Stimulated activated CD4-positive, alpha-beta T cell treated with anti-CD3 and anti-CD28 coated beads, Interleukin-4, amount 100 ng/mL, for 4 hours (primary cell): ENCODE results near the gene MNDA.

Experiments
- DNase-seq, 2 experiments: peaks; one replicate each; pipeline ENCODE4 v3.0.0-alpha.2; 2020

The MNDA gene

DNA sequence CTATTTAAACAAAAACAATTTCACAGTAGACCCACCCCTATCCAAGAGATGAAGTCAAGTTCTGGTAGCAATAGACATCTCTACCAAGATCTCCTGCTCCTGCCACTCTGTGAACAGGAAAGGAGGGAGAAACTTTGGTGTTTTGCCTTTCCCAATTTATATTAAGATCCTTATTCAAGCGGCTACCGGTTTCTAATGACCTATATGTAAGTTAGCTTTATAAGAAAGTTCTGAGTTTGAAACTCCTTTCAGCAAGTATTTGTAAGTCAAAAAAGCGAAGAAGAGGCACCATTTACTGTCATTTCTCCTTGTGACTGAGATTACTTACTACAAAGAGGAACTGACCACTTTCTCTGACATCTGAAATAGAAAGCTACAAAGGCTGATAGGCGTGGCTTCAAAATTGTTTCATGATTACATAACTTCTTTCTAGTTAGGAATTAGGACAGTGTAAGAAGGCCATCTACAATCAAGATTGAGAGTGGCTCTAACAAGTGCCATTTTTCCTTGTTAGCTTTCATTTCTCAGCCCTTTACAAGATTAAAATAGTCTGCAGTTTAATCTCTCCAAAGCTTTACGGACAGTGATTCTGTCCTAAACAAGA, at the start of gene MNDA:
MNDA (plus strand) TSS at position 448 of the 604 bp plus-strand sequence. CDS start 10,803 bp downstream, outside the sequence.
- no peak for DNase-seq

DNA sequence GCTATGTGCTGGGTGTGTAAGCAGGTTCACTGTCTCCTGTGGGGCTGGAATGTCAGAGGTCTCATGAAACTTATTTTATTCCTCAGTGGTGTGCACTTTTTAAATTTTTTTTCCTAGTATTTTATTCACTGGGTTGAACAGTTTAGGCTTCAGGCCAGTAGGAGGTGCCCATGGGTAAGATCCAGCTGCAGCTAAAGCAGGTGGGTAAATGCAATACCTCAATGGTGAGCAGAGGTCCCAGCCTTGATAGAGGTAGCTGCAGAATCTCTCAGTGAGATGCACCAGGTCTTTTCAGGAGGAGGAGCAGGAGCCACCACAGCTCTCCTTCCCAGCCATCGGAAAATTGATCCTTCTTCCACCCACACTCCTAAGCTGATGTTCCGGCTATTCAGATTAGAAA, 37.5 kb upstream of the MNDA start:
- peak; percentile 15 to 20 for DNase-seq

DNA sequence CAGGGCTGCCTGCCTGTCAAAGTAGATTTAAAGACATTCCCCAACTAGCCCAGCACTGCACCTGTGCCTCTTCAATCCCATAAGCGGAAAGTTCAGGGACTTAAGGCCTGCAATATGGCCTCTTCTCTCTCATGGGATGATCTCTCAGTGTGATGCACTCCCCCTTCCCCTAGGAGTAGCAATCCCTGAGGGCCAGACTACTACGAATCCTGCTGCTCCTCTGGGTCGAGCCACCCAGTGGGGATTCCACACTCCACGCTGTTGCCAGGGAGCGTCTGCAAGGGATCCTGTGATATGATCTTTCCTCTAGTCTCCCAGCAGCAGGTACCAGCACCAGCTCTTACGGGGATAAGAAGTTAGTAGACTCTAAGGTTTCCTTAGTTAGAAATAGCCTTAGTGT, 36.9 kb upstream of the MNDA start:
- DNase-seq: no peak

DNA sequence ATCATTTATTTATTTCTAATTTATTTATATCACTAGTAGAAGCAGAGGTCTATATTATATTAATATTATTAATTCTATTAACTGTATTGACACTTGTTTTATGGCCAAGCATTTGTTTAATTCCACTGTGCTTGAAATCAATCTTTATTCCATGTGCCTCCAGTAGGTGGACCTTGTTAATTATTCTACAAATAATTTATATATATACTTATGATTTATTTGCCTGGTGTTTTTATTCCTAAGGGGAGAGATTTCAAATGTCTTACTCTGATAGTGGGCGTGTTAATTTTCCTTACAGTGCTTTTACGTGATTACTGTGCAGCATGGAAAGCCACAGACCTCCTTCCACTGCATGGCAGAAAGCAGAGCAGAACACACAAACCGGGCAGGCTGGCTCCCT, 32.6 kb upstream of the MNDA start:
- no peak for DNase-seq

DNA sequence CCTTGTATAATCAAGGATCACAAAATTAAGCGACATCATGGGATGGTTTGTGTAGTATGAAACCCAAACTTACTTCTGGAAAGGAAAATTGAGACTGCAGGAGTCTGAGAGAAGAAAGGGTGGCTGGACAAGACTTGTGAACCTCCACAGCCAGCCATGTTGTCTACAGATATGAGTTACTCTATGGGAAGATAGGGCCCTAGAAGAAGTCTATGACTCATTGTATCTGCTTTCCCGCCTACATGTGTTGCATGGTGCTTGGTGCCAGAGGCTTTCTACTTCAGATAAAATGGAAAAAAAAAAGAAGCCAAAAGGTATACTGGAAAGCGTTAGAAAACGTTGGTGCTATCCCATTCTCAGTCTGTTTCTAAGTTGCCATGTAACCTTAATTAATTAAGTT, 31.5 kb upstream of the MNDA start:
- DNase-seq: peak in 1 of 2 experiments; percentile 7

DNA sequence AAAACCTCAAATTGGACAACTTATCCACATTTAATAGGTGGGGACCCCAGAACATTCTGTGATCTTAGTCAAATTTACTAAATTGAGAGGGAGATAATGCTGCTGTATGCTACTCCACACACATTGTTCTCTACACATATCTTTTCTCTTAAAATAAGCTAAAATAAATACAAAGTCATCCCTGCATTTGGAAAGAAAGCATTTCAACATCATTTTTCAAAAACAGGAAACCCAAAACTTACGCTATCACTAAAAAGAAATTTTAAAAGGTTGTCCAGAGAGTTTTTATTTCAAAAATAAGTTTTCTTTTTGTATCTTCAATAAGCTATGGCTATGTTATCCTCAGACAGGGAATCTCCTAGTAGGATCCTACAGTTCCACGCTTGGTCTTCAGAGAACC, 30.6 kb upstream of the MNDA start:
- no peak for DNase-seq

DNA sequence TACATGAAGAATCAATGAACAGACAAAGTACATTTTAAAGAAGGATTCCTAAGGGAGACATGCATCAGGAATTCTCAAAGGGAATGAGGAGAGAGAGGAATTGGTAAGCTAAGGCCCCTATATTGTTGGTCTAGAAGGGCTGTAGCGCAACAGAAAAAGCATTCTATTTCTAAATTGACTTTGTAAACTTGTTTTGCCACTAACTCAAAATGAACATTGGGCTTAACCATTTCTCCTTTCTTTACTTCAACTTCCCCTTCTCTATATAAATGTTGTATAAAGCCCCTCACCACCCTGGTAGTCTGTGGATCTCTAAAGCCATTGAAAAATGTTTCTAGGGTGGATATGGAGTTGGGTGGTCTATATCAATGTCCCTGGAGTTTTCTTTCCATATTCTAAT, 29.8 kb upstream of the MNDA start:
- DNase-seq: no peak

DNA sequence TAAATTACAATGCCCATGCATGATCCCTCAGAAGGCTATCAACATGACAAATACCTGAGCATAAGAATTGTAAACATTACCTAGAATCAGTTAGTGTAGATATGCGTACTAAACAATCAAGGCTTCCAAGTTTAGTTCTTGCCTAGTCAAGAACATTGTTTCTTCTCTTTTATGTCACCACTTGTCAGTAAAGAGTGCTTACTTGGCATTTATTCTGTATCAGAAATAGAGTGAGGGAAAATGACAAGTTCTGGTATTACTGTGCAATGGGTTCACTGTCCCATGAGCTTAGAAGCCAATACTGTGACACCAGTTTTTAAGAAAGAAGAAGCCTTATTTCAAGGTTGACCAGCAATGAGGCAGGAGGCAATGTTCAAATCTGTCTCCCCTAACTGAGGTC, 27.5 kb upstream of the MNDA start:
- no peak for DNase-seq

DNA sequence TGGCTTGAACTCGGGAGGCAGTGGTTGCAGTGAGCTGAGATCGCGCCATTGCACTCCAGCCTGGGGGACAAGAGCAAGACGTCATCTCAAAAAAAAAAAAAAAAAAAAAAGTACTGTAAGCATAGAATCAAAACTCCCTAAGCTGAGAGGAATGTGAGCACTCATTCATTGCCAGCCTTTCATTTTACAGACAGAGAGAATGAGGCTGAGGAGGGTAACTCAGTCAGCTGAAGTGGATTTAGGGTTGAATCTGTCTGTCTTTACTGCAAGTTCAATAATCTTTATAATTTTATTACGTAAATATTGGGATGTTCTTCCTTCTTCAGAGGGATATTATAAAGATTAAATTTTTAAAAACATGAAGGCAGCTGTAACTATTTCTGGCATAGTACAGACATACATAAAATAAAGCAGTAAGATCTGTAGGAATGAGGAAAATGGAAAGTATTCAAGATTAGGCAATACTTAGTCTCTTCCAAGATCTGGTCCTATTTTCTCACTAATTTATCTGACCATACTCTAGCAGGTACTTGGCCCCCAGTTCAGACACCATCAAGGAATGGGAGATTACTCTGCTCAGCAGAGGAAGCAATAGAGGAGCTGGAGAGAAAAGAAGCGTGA, 24.1 kb upstream of the MNDA start:
- DNase-seq: no peak

DNA sequence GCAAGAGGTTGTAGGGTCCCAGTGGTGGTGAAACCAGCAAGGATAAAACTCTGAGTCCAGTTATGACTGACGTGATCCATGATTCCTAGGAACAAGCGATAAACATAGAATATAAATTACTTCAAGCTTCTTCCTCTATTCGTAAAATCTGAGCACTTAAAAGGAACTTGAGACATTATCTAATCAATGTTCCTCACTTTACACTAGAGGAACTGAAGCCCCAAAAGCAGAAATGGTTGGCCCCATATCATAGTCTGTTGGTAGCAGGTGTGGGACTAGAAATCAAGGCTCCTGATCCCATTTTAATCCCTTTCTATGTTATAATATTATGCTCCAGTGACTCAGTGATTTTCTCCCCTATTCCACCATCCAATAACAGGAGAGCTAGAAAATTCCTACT, 21.9 kb upstream of the MNDA start:
- DNase-seq: no peak

DNA sequence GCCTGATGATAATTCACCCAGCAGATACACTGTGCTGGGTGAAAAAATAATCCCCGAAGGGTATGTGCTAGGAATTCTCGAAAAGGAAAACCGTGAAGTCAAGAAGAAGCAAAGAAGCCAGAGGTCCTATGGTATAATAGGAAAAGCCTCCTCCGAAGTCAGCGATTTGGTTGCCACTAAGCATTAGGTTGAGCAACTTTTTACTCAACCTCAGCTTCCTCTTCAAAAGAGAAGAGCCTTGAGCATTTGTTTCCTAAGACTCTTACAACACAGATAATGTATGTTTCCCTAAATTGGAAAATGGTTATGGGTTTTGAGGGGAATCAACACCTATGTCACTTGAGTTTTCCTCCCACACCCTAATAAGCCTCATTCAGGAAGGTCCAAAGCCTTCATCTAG, 21.3 kb upstream of the MNDA start:
- no peak for DNase-seq

DNA sequence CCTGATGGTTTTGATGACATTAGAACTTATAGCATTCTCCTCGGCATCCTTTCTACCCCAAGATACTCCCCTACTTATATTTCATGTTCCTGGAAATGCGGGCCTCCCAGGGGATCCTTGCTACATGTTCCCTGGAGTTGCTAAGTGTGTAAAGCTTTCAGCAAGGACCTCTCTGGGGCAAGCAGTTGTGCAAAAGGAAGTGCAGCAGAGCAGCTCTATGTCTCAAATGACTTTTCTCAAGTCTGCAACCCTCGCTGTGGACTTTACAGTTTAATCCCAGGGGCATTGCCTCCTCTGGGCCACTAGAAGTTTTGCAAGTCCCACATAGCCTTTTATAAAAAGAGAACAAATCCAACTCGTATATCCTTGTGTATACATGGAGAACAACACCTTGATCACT, 20.8 kb upstream of the MNDA start:
- no peak for DNase-seq

DNA sequence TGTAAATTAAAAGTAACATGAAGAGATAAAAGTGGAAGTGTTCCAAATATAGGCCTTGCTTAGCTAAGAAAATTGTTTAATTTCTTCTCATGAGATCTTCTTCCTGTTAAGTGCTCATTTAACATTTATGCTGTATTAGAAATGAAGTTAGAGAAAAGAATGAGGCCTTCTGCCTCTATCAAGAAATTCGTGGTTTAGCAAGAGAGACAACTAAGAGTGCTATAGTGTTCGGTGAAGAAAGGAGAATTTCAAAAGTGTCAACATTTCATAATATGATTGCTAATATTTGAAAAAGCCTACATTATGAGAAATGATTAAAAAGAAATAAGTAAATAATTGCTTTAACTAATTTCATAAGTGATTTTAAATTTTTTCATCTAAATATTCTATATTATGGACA, 18.8 kb upstream of the MNDA start:
- no peak for DNase-seq

DNA sequence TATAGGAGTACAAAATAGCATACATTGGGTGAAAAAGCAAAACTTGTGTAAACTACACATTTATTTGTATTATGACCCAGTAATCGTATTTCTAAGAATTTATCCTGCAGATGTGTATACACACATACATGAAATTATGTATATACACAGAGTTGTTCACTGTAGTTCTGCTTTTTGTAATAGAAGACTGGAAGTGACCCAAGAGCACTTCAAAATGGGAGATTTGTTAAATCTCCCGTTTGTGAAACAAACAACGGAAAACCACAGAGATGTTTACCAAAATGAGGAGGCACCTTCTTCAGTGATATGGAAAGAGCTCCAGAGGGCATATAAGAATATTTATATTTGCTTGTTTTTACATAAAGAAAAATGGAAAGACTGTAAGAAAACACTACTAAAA, 18.0 kb upstream of the MNDA start:
- DNase-seq: no peak

DNA sequence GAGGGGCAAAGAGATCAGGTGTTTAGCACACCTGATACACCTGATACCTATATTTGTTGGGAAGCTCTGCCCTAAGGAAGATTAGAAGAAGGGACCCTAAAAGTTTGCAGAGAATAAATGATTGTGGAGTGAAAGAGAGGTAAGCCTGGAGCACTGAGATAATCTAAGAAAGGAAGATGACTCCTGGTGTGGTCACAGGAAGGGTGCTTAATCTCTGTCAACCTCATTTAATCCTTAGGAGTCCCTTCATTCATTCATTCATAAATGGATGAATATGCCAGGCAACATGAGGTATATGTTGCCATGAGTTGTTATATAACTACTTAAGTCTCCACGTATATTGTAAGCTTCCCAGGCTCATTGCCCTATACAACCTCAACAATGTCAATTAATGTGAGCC, 16.2 kb upstream of the MNDA start:
- no peak for DNase-seq

DNA sequence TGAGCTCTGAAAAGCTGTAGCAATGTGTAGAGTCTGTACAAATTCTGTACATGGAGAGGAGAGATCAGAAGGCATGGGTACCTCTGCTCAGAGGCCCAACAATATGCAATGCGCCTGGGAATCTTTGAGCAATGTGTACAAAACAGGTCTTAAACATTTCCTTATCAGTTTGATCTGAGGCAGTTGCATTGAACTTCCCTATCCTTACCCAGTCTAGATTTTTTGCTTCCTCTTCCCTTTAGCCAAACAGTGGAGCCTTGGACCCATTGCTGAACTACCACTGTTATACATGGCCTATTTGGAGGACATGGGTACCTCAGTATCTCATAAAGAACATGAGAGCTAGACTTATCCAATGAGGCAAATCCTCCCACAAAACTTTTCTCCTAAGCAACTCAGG, 12.6 kb upstream of the MNDA start:
- no peak for DNase-seq

DNA sequence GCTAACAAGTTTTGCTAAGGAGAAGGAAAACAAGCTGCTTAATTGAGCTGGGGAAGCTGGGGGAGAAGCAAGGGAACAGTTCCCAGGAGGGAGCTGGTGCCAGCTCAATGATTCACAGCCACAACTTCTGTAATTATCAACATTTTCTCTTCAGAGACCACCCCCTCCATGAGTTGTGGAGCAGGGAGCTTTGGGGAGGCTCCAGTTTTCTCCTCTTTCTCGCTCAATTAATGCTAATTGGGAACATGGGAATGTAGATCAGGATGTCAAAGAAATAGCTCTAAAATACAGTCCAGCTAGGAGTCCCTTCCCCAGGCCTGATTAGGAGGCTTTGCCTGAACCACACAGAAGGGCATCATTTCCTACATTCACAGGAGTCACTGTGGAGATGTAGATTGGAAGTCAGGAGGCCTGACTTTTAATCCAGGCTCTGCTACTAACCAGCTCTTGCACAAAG, 12.1 kb upstream of the MNDA start:
- DNase-seq: no peak

DNA sequence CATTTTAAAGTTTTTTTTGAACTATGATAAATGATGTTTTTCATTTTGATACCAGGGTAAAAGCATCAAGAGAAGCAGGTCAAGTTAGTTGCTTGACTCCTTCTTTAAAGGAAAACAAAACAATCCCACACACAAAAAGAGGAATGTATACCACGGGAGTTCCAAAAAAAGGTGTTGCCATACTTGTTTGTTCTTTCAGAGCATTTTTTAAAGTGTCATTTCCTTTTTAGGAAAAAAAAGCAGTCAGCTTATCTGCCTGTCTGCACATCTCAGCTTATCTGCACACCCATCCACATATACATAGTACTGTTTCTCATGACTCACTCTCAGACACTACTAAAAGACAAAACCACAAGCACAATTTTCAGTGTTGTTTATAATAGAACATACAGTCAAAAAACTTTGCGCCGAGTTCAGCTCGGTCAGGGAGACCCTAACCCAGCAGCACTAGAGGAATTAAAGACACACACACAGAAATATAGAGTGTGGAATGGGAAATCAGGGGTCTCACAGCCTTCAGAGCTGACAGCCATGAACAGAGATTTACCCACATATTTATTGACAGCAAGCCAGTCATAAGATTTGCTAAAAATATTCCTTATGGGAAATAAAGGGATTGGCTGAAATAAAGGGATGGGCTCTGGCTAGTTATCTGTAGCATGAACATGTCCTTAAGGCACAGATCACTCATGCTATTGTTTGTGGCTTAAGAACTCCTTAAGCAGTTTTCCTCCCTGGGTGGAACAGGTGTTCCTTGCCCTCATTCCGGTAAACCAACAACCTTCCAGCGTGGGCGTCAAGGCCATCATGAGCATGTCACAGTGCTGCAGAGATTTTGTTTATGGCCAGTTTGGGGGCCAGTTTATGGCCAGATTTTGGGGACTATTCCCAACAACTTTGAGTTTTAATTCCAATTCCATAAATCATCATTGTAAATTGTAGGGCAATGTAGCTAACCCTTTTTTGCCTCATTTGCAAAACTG, 11.4 kb upstream of the MNDA start:
- DNase-seq: no peak

DNA sequence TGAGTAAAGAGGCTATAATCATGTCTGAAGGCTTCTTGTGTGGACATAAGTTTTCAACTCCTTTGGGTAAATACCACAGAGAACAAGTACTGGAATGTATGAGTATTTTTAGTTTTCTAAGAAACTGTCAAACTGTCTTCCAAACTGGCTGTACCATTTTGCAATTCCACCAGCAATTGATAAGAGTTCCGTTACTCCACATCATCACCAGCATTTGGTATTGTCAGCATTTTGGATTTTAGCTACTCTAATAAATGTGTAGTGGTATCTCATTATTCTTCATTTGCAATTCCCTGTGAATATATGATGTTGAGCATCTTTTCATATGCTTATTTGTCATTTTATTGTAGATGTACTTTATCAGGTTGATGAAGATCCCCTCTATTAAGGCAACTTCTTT, 9.4 kb upstream of the MNDA start:
- DNase-seq: no peak

DNA sequence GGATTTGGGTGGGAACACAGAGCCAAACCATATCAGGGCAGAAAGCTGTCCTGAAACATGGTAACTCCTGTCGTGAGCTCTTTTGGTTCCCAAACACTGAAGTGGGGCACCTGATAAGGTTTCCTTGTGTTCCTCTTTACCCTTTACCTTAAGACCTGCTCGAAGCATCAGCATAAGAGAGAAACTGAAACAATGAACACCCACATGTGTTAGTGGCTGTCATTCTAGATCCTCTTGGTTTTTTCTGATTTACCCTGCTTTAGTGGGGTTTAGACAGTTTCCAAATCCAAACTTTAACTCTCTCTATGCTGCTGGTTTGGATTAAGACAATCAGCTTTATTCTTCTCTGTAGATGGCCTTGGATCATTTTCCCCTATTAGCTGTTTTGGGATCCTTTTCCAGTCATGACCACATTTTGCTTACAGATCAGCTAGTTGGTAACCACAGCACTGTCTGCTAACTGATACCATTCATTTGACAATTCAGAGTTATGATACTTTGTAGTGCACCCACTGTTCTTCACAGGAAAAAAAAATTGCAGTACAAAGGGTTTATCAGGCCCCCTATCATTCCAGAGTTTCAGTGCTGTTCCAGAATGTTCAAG, 975 bp upstream of the MNDA start:
- no peak for DNase-seq

DNA sequence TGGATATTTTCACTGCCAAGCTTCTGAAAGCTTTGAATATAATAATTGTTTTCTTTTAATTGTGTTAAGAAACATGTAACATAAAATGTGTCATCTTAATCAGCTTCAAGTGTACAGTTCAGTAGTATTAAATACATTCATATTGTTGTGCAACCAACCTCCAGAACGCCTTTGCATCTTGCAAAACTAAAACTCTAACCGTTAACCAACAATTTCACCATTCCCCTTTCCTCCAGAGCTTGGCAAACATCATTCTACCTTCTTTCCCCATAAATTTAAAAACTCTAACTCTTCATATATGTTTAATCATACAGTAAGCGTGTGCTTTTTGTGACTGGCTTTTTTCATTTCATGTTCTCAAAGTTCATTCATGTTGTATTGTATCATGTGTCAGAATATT, 2.1 kb downstream of the MNDA start:
- no peak for DNase-seq

DNA sequence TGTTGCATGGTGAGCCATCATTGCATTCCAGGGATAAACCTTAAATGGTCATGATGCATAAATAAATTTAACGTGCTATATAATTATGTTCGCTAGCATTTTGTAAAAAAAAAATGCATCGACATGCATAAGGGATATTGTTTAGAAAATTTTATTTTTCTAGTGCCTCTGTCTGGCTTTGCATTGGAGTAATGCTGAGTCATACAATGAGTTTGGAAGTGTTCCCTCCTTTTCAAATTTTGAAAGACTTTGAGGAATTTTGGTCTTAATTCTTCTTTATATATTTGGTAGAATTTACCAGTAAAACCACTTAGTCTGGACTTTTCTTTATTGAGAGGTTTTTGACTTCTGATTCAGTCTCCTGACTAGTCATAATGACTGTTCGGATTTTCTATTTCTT, 4.9 kb downstream of the MNDA start:
- no peak for DNase-seq

DNA sequence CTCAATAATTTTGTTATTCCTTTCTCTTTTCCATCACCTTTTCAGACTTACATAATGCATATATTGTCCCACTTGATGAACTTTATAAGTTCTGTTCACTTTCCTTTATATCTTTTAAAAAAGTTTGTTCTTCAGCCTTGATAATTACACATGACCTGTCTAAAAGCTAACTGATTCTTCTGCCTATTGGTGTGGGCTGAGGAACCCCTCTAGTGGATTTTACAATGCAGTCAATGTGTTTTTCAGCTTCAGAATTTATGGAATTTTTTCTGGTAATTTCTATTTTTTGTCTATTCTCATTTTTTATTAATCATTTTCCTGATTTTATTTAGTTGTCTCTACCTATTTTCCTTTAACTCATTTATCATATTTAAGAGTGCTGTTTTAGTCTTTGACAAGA, 7.5 kb downstream of the MNDA start:
- DNase-seq: no peak

DNA sequence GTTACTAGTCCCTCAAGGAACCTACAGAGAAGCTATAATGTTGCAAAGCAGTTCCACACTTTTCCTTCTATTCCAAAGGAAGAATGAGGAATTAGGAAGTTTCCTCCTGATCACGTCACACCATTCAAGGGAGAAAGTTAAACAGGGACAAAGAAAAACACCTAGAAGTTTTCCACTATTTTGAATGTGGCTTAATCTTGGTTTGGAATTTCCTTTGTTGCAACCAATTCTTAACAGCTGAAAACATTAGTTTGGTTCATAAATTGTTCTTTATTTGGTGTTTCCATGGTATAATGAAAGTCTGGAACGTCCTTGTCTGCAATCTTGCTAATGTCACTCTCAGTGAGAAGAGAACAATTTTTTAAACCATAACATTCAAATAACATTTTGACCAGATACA, 8.4 kb downstream of the MNDA start:
- no peak for DNase-seq
